Urinary bladder (tissue), 4 donors: ENCODE results near the gene MAPK1. TPM values are rescaled to one million over a fixed set of nuclear protein-coding genes. Genes with fewer than 3 reads are reported as not detected.
"Not testable (repeated sequence)": the region's sequence is repeated elsewhere in the genome, so short reads cannot be mapped to it uniquely, and the experiment has no call there.

ENCODE experiments used
- DNase-seq: peaks from one replicate; pipeline ENCODE4 v3.0.0-alpha.2; 2015; ENCODE audit errors: extremely low spot score
- H3K27ac ChIP-seq: one replicate; pipeline ENCODE4 v1.5.1; 2013; ENCODE audit warnings: low read depth, mild to moderate bottlenecking, moderate library complexity
- H3K36me3 ChIP-seq: one replicate; pipeline ENCODE4 v1.6.1; 2013; ENCODE audit warnings: mild to moderate bottlenecking, moderate library complexity; ENCODE audit not compliant: insufficient read depth
- H3K4me1 ChIP-seq: one replicate; pipeline ENCODE4 v1.6.1; 2013; ENCODE audit warnings: mild to moderate bottlenecking, moderate library complexity; ENCODE audit not compliant: insufficient read depth
- H3K4me3 ChIP-seq: one replicate; pipeline ENCODE4 v1.5.1; 2013; ENCODE audit warnings: low read depth, low read length
- WGBS: extraction: QIAGEN DNeasy Blood & Tissue Kit; methylation state at CpG from one replicate; pipeline ENCODE4 v1.1.7; 2013; 5-methylcytosine and 5-hydroxymethylcytosine counted together
- polyA plus RNA-seq: library from polyadenylated mRNA; stranded (reverse); fragments of 200-250 nt; gene quantifications from one replicate; pipeline ENCODE4 v1.2.3, GENCODE V29; 2013
- total RNA-seq: library from RNA; depleted of rRNA; stranded (reverse); fragments of >200 nt; gene quantifications from one replicate; pipeline ENCODE4 v1.2.3, GENCODE V29; 2014
- donor health status: healthy with polysubstance abuse.
- donor health status: healthy.

MAPK1 gene
- total and polyA plus RNA-seq, 2 donors: 39.2 to 72.9 TPM

GRCh38 chr22:21829523-21829922, 37.9 kb downstream of the MAPK1 start:
- Histone ChIP-seq H3K27ac (no peak overlapping the region), H3K36me3 (no peaks in the 10 kb centered on the region), H3K4me3 (no peak overlapping the region), H3K4me1 (no peaks in the 10 kb centered on the region)
- no peak for DNase-seq
- WGBS: 81% methylated on average over 3 of the region's 3 CpGs

- no peak overlapping the region for H3K27ac ChIP-seq
Observed at GRCh38 chr22:21828268-21828638, 39.2 kb downstream of the MAPK1 start.

GRCh38 chr22:21827628-21828267, 39.7 kb downstream of the MAPK1 start:
- Histone ChIP-seq H3K36me3 (no peaks in the 10 kb centered on the region), H3K4me1 (peaks cover 1% of the 10 kb centered on the region), H3K27ac (no peak overlapping the region), H3K4me3 (no peak overlapping the region)
- 87% methylated on average over 3 of the region's 3 CpGs for WGBS
- DNase-seq: no peak

More at GRCh38 chr22:21828268-21828638, 39.2 kb downstream of the MAPK1 start:
- 86% methylated on average over 4 of the region's 4 CpGs for WGBS
- Histone ChIP-seq H3K4me3 (no peak overlapping the region), H3K36me3 (no peaks in the 10 kb centered on the region), H3K4me1 (peaks cover 1% of the 10 kb centered on the region)
- DNase-seq: no peak

GRCh38 chr22:21826204-21826603, 41.2 kb downstream of the MAPK1 start:
- Histone ChIP-seq H3K4me3 (no peak overlapping the region), H3K4me1 (peaks cover 1% of the 10 kb centered on the region), H3K36me3 (no peaks in the 10 kb centered on the region), H3K27ac (no peak overlapping the region)
- WGBS: 92% methylated on average over 7 of the region's 7 CpGs
- no peak for DNase-seq

GRCh38 chr22:21824962-21825361, 42.5 kb downstream of the MAPK1 start:
- 96% methylated on average over 7 of the region's 7 CpGs for WGBS
- not testable (repeated sequence) for H3K4me3 ChIP-seq, DNase-seq, H3K4me1 ChIP-seq, H3K27ac ChIP-seq, H3K36me3 ChIP-seq

GRCh38 chr22:21824445-21824912, 43.0 kb downstream of the MAPK1 start:
- no peak for DNase-seq
- WGBS: 71% methylated on average over 1 of the region's 1 CpG
- Histone ChIP-seq H3K4me3 (no peak overlapping the region), H3K27ac (no peak overlapping the region), H3K4me1 (peaks cover 1% of the 10 kb centered on the region), H3K36me3 (no peaks in the 10 kb centered on the region)

GRCh38 chr22:21823740-21824444, 43.6 kb downstream of the MAPK1 start:
- Histone ChIP-seq H3K4me1 (peaks cover 1% of the 10 kb centered on the region), H3K27ac (no peak overlapping the region), H3K36me3 (no peaks in the 10 kb centered on the region), H3K4me3 (no peak overlapping the region)
- 71% methylated on average over 5 of the region's 5 CpGs for WGBS
- DNase-seq: no peak

GRCh38 chr22:21819183-21819770, 48.2 kb downstream of the MAPK1 start:
- Histone ChIP-seq H3K36me3 (no peaks in the 10 kb centered on the region), H3K4me3 (no peak overlapping the region), H3K4me1 (peaks cover 1% of the 10 kb centered on the region), H3K27ac (no peak overlapping the region)
- no peak for DNase-seq
- 89% methylated on average over 2 of the region's 2 CpGs for WGBS

- H3K4me3 ChIP-seq: no peak overlapping the region
- H3K27ac ChIP-seq: no peak overlapping the region
- no peak for DNase-seq
- WGBS: 75% methylated on average over 8 of the region's 8 CpGs
- H3K4me1 ChIP-seq: no peaks in the 10 kb centered on the region
- H3K36me3 ChIP-seq: no peaks in the 10 kb centered on the region
Observed at GRCh38 chr22:21818487-21819182, 48.8 kb downstream of the MAPK1 start.

- H3K27ac ChIP-seq, H3K4me3 ChIP-seq, H3K36me3 ChIP-seq, H3K4me1 ChIP-seq, DNase-seq: not testable (repeated sequence)
- WGBS: 97% methylated on average over 3 of the region's 3 CpGs
Observed at GRCh38 chr22:21817497-21817853, 50.0 kb downstream of the MAPK1 start.

GRCh38 chr22:21816787-21817496, 50.5 kb downstream of the MAPK1 start:
- 54% methylated on average over 10 of the region's 10 CpGs for WGBS
- DNase-seq: peak; percentile 77
- no peaks in the 10 kb centered on the region for H3K4me1 ChIP-seq
- peak overlapping the region; percentile 72 for H3K27ac ChIP-seq
- H3K4me3 ChIP-seq: no peak overlapping the region
- H3K36me3 ChIP-seq: no peaks in the 10 kb centered on the region

GRCh38 chr22:21816472-21816786, 51.0 kb downstream of the MAPK1 start:
- Histone ChIP-seq H3K27ac (peak overlapping the region; percentile 23), H3K4me1 (no peaks in the 10 kb centered on the region), H3K4me3 (no peak overlapping the region), H3K36me3 (no peaks in the 10 kb centered on the region)
- 32% methylated on average over 2 of the region's 2 CpGs for WGBS
- DNase-seq: no peak

- no peaks in the 10 kb centered on the region for H3K36me3 ChIP-seq
- no peak for DNase-seq
- H3K27ac ChIP-seq: peak overlapping the region; percentile 23
- no peak overlapping the region for H3K4me3 ChIP-seq
- WGBS: 94% methylated on average over 2 of the region's 2 CpGs
- H3K4me1 ChIP-seq: no peaks in the 10 kb centered on the region
Observed at GRCh38 chr22:21815958-21816357, 51.5 kb downstream of the MAPK1 start.
